Hepatocyte (in vitro differentiated cells): ENCODE results near the gene HYAL1.

Experiments used
- EZH2 ChIP-seq: fragments of 200-600 bp; sonication (generic); IDR thresholded peaks from 2 replicates; pipeline ENCODE4 v1.6.1; 2016; ENCODE audit warnings: antibody characterized with exemption, mild to moderate bottlenecking, borderline replicate concordance
- EZH2phosphoT487 ChIP-seq: fragments of 200-600 bp; sonication (generic); IDR thresholded peaks from one replicate; pipeline ENCODE4 v1.6.1; 2018; ENCODE audit warnings: antibody characterized with exemption, mild to moderate bottlenecking, low read depth, moderate library complexity; ENCODE audit not compliant: unreplicated experiment, severe bottlenecking
- TF ChIP-seq, protein P1 (sequence below): fragments of 200-600 bp; sonication (generic); IDR thresholded peaks from 2 replicates; pipeline ENCODE4 v1.5.1; 2016; ENCODE audit warnings: antibody characterized with exemption, mild to moderate bottlenecking; ENCODE audit not compliant: poor library complexity

DNA sequence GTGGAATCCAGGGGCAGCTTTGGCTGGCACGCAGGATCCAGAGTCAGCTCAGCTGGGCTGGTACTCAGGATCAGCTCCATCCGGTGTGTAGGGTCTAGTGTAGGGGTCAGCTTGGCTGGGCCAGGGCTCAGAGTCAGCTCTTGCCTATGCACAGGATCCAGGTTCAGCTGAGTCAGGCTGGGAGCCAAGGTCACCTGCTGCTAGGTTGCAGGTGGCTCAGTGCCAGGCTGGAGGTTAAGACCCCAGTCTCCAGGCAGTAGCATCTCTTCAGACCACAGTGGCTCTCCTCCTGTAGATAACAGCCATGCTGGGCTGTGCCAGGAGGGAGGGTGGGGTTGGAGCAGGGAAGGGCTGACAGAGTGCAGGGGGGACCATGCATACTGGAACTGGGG lies 6.0 kb downstream of the HYAL1 start:
- TF ChIP-seq, protein P1, sequence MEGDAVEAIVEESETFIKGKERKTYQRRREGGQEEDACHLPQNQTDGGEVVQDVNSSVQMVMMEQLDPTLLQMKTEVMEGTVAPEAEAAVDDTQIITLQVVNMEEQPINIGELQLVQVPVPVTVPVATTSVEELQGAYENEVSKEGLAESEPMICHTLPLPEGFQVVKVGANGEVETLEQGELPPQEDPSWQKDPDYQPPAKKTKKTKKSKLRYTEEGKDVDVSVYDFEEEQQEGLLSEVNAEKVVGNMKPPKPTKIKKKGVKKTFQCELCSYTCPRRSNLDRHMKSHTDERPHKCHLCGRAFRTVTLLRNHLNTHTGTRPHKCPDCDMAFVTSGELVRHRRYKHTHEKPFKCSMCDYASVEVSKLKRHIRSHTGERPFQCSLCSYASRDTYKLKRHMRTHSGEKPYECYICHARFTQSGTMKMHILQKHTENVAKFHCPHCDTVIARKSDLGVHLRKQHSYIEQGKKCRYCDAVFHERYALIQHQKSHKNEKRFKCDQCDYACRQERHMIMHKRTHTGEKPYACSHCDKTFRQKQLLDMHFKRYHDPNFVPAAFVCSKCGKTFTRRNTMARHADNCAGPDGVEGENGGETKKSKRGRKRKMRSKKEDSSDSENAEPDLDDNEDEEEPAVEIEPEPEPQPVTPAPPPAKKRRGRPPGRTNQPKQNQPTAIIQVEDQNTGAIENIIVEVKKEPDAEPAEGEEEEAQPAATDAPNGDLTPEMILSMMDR = no peak
- TF ChIP-seq EZH2 (no peak), EZH2phosphoT487 (no peak)
